IPS DF 6.9 (cell line): ENCODE results near the gene KBTBD7.

ENCODE experiments used
- DNase-seq: peaks from one replicate; pipeline ENCODE4 v3.0.0-alpha.2; 2013; ENCODE audit warnings: low read depth, low spot score
- H3K27ac ChIP-seq: one replicate; pipeline ENCODE4 v1.5.1; 2013; ENCODE audit warnings: low read length, control low read depth
- H3K27me3 ChIP-seq: 2 replicates; pipeline ENCODE4 v1.6.1; 2013; ENCODE audit warnings: mild to moderate bottlenecking, low read length; ENCODE audit not compliant: control insufficient read depth, insufficient read depth
- H3K36me3 ChIP-seq: 2 replicates; pipeline ENCODE4 v1.6.1; 2013; ENCODE audit warnings: low read length; ENCODE audit not compliant: control insufficient read depth, insufficient read depth
- H3K4me1 ChIP-seq: 2 replicates; pipeline ENCODE4 v1.6.1; 2013; ENCODE audit warnings: low read length; ENCODE audit not compliant: control insufficient read depth, insufficient read depth
- H3K4me3 ChIP-seq: 2 replicates; pipeline ENCODE4 v1.5.1; 2013; ENCODE audit warnings: mild to moderate bottlenecking, low read length
- H3K9me3 ChIP-seq: 2 replicates; pipeline ENCODE4 v1.6.1; 2013; ENCODE audit warnings: low read length, inconsistent platforms; ENCODE audit not compliant: control insufficient read depth, insufficient read depth
- WGBS: extraction: QIAGEN DNeasy Blood & Tissue Kit; methylation state at CpG from one replicate; pipeline ENCODE4 v1.1.7; 2013; ENCODE audit warnings: mixed read lengths, missing lambda C conversion rate; ENCODE audit not compliant: insufficient read length, insufficient coverage; 5-methylcytosine and 5-hydroxymethylcytosine counted together

Gene KBTBD7

GRCh38 chr13:41220401-41220800, 26.0 kb upstream of the KBTBD7 start:
- Histone ChIP-seq H3K36me3 (no peaks in the 10 kb centered on the region), H3K9me3 (no peaks in the 10 kb centered on the region), H3K27ac (no peak overlapping the region), H3K4me3 (no peak overlapping the region), H3K27me3 (no peaks in the 10 kb centered on the region), H3K4me1 (no peaks in the 10 kb centered on the region)
- DNase-seq, result no peak
- no CpG with 5 or more reads among the region's 3 CpGs for WGBS

- H3K27me3 ChIP-seq, result no peaks in the 10 kb centered on the region
- DNase-seq, result no peak
- no peak overlapping the region for H3K4me3 ChIP-seq
- no peaks in the 10 kb centered on the region for H3K36me3 ChIP-seq
- no peaks in the 10 kb centered on the region for H3K9me3 ChIP-seq
- no peaks in the 10 kb centered on the region for H3K4me1 ChIP-seq
- no peak overlapping the region for H3K27ac ChIP-seq
These were observed 21.8 kb upstream of the KBTBD7 start for GRCh38 chr13:41216160-41216559.

GRCh38 chr13:41213919-41214318, 19.6 kb upstream of the KBTBD7 start:
- no peaks in the 10 kb centered on the region for H3K27me3 ChIP-seq
- H3K9me3 ChIP-seq, result no peaks in the 10 kb centered on the region
- no peaks in the 10 kb centered on the region for H3K36me3 ChIP-seq
- no peak overlapping the region for H3K27ac ChIP-seq
- H3K4me1 ChIP-seq, result no peaks in the 10 kb centered on the region
- WGBS, result no CpG with 5 or more reads among the region's 3 CpGs
- no peak for DNase-seq
- no peak overlapping the region for H3K4me3 ChIP-seq

- Histone ChIP-seq H3K27ac (no peak overlapping the region), H3K9me3 (no peaks in the 10 kb centered on the region), H3K27me3 (no peaks in the 10 kb centered on the region), H3K4me3 (no peak overlapping the region), H3K4me1 (no peaks in the 10 kb centered on the region), H3K36me3 (no peaks in the 10 kb centered on the region)
- no CpG with 5 or more reads among the region's 3 CpGs for WGBS
- DNase-seq, result no peak
These were observed 18.9 kb upstream of the KBTBD7 start for GRCh38 chr13:41213316-41213715.

- Histone ChIP-seq H3K4me1 (no peaks in the 10 kb centered on the region), H3K4me3 (no peak overlapping the region), H3K27ac (no peak overlapping the region), H3K9me3 (no peaks in the 10 kb centered on the region), H3K27me3 (no peaks in the 10 kb centered on the region), H3K36me3 (no peaks in the 10 kb centered on the region)
- DNase-seq, result no peak
These were observed 18.5 kb upstream of the KBTBD7 start for GRCh38 chr13:41212881-41213280.

GRCh38 chr13:41211062-41211461, 16.7 kb upstream of the KBTBD7 start:
- H3K36me3 ChIP-seq, result no peaks in the 10 kb centered on the region
- WGBS, result no CpG with 5 or more reads among the region's 2 CpGs
- H3K4me1 ChIP-seq, result no peaks in the 10 kb centered on the region
- H3K27ac ChIP-seq, result no peak overlapping the region
- no peaks in the 10 kb centered on the region for H3K9me3 ChIP-seq
- no peaks in the 10 kb centered on the region for H3K27me3 ChIP-seq
- no peak overlapping the region for H3K4me3 ChIP-seq
- DNase-seq, result no peak

- Histone ChIP-seq H3K27me3 (no peaks in the 10 kb centered on the region), H3K27ac (no peak overlapping the region), H3K4me3 (no peak overlapping the region)
These were observed 12.1 kb upstream of the KBTBD7 start for GRCh38 chr13:41206467-41206866.

GRCh38 chr13:41203810-41204209, 9.4 kb upstream of the KBTBD7 start:
- no peaks in the 10 kb centered on the region for H3K9me3 ChIP-seq
- H3K27ac ChIP-seq, result no peak overlapping the region
- DNase-seq, result no peak
- no peaks in the 10 kb centered on the region for H3K36me3 ChIP-seq
- no CpG with 5 or more reads among the region's 6 CpGs for WGBS
- H3K4me1 ChIP-seq, result no peaks in the 10 kb centered on the region
- H3K4me3 ChIP-seq, result no peak overlapping the region
- no peaks in the 10 kb centered on the region for H3K27me3 ChIP-seq

More at GRCh38 chr13:41206467-41206866, 12.1 kb upstream of the KBTBD7 start:
- Histone ChIP-seq H3K9me3 (no peaks in the 10 kb centered on the region), H3K36me3 (no peaks in the 10 kb centered on the region), H3K4me1 (no peaks in the 10 kb centered on the region)
- no peak for DNase-seq

GRCh38 chr13:41200126-41200525, 5.8 kb upstream of the KBTBD7 start:
- no peaks in the 10 kb centered on the region for H3K36me3 ChIP-seq
- no peaks in the 10 kb centered on the region for H3K4me1 ChIP-seq
- H3K4me3 ChIP-seq, result no peak overlapping the region
- H3K9me3 ChIP-seq, result no peaks in the 10 kb centered on the region
- H3K27me3 ChIP-seq, result no peaks in the 10 kb centered on the region
- no CpG with 5 or more reads among the region's 4 CpGs for WGBS
- DNase-seq, result no peak
- H3K27ac ChIP-seq, result no peak overlapping the region

- Histone ChIP-seq H3K4me3 (no peak overlapping the region), H3K27ac (no peak overlapping the region), H3K36me3 (no peaks in the 10 kb centered on the region), H3K9me3 (no peaks in the 10 kb centered on the region), H3K27me3 (no peaks in the 10 kb centered on the region), H3K4me1 (no peaks in the 10 kb centered on the region)
- no CpG with 5 or more reads among the region's 2 CpGs for WGBS
- DNase-seq, result no peak
These were observed 5.2 kb upstream of the KBTBD7 start for GRCh38 chr13:41199526-41199925.

GRCh38 chr13:41199079-41199478, 4.7 kb upstream of the KBTBD7 start:
- no CpG with 5 or more reads among the region's 5 CpGs for WGBS
- no peak overlapping the region for H3K4me3 ChIP-seq
- H3K27ac ChIP-seq, result no peak overlapping the region

More at GRCh38 chr13:41199079-41199478, 4.7 kb upstream of the KBTBD7 start:
- Histone ChIP-seq H3K4me1 (no peaks in the 10 kb centered on the region), H3K27me3 (no peaks in the 10 kb centered on the region), H3K36me3 (no peaks in the 10 kb centered on the region), H3K9me3 (no peaks in the 10 kb centered on the region)
- no peak for DNase-seq
